ENCODE measurements around the gene BRSK2. TPM values are rescaled to one million over a fixed set of nuclear protein-coding genes. Genes with fewer than 3 reads are reported as not detected.

BRSK2 gene
- total RNA-seq, 1 donor from 2014 or later: 0.51 TPM

GRCh38 chr11:1377231-1377780 lies 12.4 kb upstream of the BRSK2 start:
- no peak for DNase-seq

GRCh38 chr11:1381793-1382425 lies 7.8 kb upstream of the BRSK2 start:
- no peak for DNase-seq

- no peak for DNase-seq
These were observed 7.3 kb upstream of the BRSK2 start for GRCh38 chr11:1382429-1382828.

GRCh38 chr11:1382831-1383607 lies 6.7 kb upstream of the BRSK2 start:
- DNase-seq: peak; percentile 75

- no peak for DNase-seq
These were observed 5.3 kb upstream of the BRSK2 start for GRCh38 chr11:1384199-1384970.

GRCh38 chr11:1387521-1387920 lies 2.2 kb upstream of the BRSK2 start:
- no peak for DNase-seq

- DNase-seq: no peak
These were observed 1.6 kb upstream of the BRSK2 start for GRCh38 chr11:1387961-1388762.

GRCh38 chr11:1388763-1389102 lies 1.0 kb upstream of the BRSK2 start:
- DNase-seq: no peak

- peak; percentile 97 for DNase-seq
These were observed 417 bp upstream of the BRSK2 start for GRCh38 chr11:1389103-1389931.

GRCh38 chr11:1390569-1391164 lies 933 bp downstream of the BRSK2 start:
- peak; percentile 7 for DNase-seq

GRCh38 chr11:1391165-1392075 lies 1.7 kb downstream of the BRSK2 start:
- DNase-seq: no peak

- DNase-seq: no peak
These were observed 2.4 kb downstream of the BRSK2 start for GRCh38 chr11:1392111-1392510.

GRCh38 chr11:1392561-1392960 lies 2.8 kb downstream of the BRSK2 start:
- DNase-seq: no peak

- no peak for DNase-seq
These were observed 3.4 kb downstream of the BRSK2 start for GRCh38 chr11:1393038-1393710.

GRCh38 chr11:1394936-1395772 lies 5.4 kb downstream of the BRSK2 start:
- no peak for DNase-seq

- DNase-seq: no peak
These were observed 6.1 kb downstream of the BRSK2 start for GRCh38 chr11:1395773-1396374.

GRCh38 chr11:1396375-1396841 lies 6.7 kb downstream of the BRSK2 start:
- DNase-seq: no peak
